ENCODE data around the gene ZNF718.
"Not testable (repeated sequence)": the region's sequence is repeated elsewhere in the genome, so short reads cannot be mapped to it uniquely, and the experiment has no call there.

The ZNF718 gene

GRCh38 chr4:147233-147632 lies 22.9 kb downstream of the ZNF718 start:
- DNase-seq, result no peak

GRCh38 chr4:161496-162284 lies 37.4 kb downstream of the ZNF718 start:
- no peak for DNase-seq

GRCh38 chr4:169640-170039 lies 45.3 kb downstream of the ZNF718 start:
- DNase-seq, result not testable (repeated sequence)

- DNase-seq, result not testable (repeated sequence)
Observed at GRCh38 chr4:171318-171717, 47.0 kb downstream of the ZNF718 start.

GRCh38 chr4:173666-174314 lies 49.5 kb downstream of the ZNF718 start:
- DNase-seq, result no peak

DNA sequence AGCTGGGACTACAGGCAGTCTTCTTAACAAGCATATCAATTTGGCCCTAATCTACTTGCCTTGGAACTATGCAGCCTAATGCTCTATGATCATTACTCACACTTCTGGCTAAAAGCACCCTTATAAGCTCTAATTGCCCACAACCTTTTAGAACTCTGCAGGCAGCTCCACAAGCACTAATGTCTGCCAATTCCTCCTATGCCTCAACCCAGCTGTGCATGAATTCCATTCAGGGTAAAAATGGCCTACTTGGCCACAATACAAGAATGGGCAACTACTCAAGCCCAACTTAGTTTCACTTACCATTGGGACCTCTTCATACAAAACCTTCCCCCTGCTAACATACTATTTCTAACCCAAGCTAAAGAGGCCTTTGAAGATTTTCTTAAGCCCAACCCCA lies 51.7 kb downstream of the ZNF718 start:
- DNase-seq, result no peak

GRCh38 chr4:176995-177394 lies 52.7 kb downstream of the ZNF718 start:
- DNase-seq, result no peak

GRCh38 chr4:182225-182624 lies 57.9 kb downstream of the ZNF718 start:
- not testable (repeated sequence) for DNase-seq

GRCh38 chr4:188091-188490 lies 63.8 kb downstream of the ZNF718 start:
- no peak for DNase-seq

DNA sequence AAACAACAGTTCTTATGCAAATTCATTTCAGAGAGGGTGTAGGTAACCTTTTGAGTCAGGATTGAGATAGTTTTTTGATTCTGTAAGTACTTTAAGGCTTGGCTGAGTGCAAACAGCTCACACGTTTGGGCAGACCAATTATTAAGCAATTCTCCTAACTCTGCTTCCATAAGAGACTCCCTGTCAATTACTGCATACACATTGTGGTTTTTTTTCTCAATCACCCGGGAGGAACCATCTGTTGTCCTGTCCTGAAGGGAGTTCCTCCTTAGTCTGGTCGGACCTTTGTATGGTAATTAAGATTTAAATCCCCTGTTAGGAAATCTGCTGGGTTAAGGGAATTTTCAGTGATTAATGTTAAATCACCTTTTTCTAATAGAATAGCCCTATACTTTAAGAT lies 70.9 kb downstream of the ZNF718 start:
- not testable (repeated sequence) for DNase-seq

- no peak for DNase-seq
Observed at GRCh38 chr4:200936-201335, 76.6 kb downstream of the ZNF718 start.

- not testable (repeated sequence) for DNase-seq
Observed at GRCh38 chr4:202822-203221, 78.5 kb downstream of the ZNF718 start.

GRCh38 chr4:205097-205756 lies 80.9 kb downstream of the ZNF718 start:
- no peak for DNase-seq

- no peak for DNase-seq
Observed at GRCh38 chr4:206054-206453, 81.8 kb downstream of the ZNF718 start.

DNA sequence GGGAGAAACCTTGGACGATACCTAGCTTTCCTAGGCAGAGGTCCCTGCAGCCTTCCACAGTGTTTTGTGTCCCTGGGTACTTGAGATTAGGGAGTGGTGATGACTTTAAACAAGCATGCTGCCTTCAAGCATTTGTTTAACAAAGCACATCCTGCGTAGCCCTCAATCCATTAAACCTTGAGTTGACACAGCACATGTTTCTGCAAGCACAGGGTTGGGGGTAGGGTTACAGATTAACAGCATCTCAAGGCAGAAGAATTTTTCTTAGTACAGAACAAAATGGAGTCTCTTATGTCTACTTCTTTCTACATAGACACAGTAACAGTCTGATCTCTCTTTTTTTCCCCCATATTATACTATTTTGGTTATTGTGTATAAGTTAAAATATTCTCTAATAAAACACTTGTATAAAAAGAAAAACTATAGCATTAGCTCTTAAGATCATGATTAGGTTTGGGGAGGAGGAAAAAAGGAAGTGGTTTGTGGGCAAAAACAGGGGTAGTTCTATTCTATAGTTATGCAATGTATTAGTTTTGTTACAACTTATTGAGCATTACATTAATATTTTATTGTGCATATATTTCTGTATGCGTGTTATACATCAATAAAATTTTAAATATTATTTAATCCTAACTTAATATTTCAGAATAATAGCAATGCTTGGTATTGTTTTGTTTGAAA lies 84.3 kb downstream of the ZNF718 start:
- DNase-seq, result not testable (repeated sequence)

- DNase-seq, result no peak
Observed at GRCh38 chr4:211033-211511, 86.8 kb downstream of the ZNF718 start.

DNA sequence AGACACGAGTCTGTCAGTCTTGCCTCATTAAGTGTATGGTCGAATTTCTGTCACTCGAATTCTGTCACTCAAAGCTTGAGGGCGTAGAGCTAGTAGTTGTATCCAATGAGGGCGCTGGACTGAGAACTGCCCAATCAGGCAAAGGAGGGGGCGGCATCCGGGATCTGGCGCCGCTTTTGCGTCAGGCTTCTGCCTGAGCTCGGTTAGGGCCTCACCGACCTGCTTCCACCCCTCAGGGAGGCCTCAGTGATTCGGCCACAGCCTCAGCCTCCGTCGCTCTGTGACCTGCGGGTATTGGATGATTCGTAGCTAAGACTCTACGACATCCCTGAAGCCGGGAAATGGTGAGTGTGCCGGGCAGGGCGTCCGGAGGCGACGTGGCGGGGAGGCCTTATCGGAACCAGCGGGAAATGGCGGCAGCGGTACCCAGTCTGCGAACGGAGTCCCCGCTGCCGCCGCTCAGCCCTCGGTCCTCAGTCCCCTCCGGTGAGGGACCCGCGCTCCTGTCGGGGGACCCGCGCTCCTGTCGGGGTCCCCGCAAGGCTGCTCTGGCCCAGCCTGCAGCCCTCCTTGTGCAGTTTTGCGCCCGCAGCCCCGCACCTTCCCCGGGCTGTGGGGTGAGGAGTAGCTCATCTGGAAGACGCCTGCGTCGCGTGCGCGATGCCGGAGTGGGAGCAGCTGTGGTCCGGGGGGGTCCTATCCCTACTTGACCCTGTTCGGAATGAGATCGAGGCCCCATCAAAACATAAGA lies 88.3 kb downstream of the ZNF718 start:
- peak in 57 of 58 donors; percentile 15 to 89 (median 64) for DNase-seq

DNA sequence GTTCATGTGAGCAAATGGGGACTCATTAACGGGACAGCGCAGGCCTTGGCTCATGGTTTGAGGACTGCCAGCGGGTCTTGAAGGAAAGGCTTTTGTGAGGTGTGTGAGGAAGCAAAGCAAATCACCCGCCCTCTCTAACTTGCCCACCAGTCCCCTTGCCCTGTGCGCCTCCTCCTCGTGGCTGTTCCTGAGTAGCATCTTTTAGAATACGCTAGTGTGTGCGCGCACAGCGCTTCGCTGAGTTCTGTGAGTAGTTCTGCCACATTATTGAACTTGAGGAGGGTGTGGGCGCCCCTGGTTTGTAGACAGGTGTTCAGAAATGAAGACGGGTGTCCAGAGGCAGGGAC lies 88.9 kb downstream of the ZNF718 start:
- DNase-seq, result peak in 6 of 58 donors; percentile 2 to 34 (median 16)

All from anterior cingulate cortex (tissue), 58 donors.